IMR-90 (cell line): ENCODE results near the gene SPOCK3. TPM values are rescaled to one million over a fixed set of nuclear protein-coding genes. Genes with fewer than 3 reads are reported as not detected.

ENCODE experiments used
- ATAC-seq: fragments of 200-7000 bp; cut with Tn5 transposase; 2 replicates; pipeline ENCODE4 v1.9.1; 2020; ENCODE audit warnings: low read depth, mild to moderate bottlenecking, moderate library complexity
- BruUV-seq: library from RNA; stranded (reverse); fragments of 400-500 nt; replicated peaks from 2 replicates; lab custom pipeline; 2021; lab: Mats Ljungman, UMichigan
- CTCF ChIA-PET: fragments of 300-600 bp; formaldehyde crosslinking; extraction: SDS; loops from one replicate; lab custom pipeline; 2021; ENCODE audit warnings: antibody characterized with exemption; lab: Yijun Ruan, JAX
- POLR2A ChIA-PET: fragments of 300-600 bp; sonication (Branson Sonifier 250); formaldehyde crosslinking; loops from one replicate; lab custom pipeline; 2022; ENCODE audit warnings: antibody characterized with exemption; ENCODE audit not compliant: unreplicated experiment; lab: Charles Lee
- DNase-seq: peaks from one replicate; pipeline ENCODE4 v3.0.0; 2013
- H2AFZ ChIP-seq: replicated peaks from 2 replicates; pipeline ENCODE3; 2013; ENCODE audit warnings: low read length, mild to moderate bottlenecking; ENCODE audit not compliant: poor library complexity
- H2AK5ac ChIP-seq: 2 replicates; pipeline ENCODE4 v1.6.1; 2013; ENCODE audit warnings: low read depth, low read length, inconsistent platforms
- H2AK9ac ChIP-seq: replicated peaks from 2 replicates; pipeline ENCODE3; 2013; ENCODE audit warnings: mild to moderate bottlenecking, low read depth, low read length, moderate library complexity; ENCODE audit not compliant: poor library complexity
- H2BK120ac ChIP-seq: 2 replicates; pipeline ENCODE4 v1.6.1; 2013; ENCODE audit warnings: low read depth, low read length, inconsistent platforms
- H2BK15ac ChIP-seq: 3 replicates; pipeline ENCODE4 v1.6.1; 2013; ENCODE audit warnings: low read depth, low read length, inconsistent platforms
- H2BK20ac ChIP-seq: 2 replicates; pipeline ENCODE4 v1.6.1; 2013; ENCODE audit warnings: low read depth, mild to moderate bottlenecking, inconsistent platforms, low read length, moderate library complexity
- H2BK5ac ChIP-seq: 2 replicates; pipeline ENCODE4 v1.6.1; 2013; ENCODE audit warnings: mild to moderate bottlenecking, low read depth, low read length, inconsistent platforms; ENCODE audit not compliant: poor library complexity, severe bottlenecking
- H3K14ac ChIP-seq: replicated peaks from 2 replicates; pipeline ENCODE4 v1.6.1; 2013; ENCODE audit warnings: low read depth, low read length, inconsistent platforms
- H3K18ac ChIP-seq: 2 replicates; pipeline ENCODE4 v1.6.1; 2013; ENCODE audit warnings: low read depth, low read length, control low read depth
- H3K23ac ChIP-seq: 2 replicates; pipeline ENCODE4 v1.6.1; 2013; ENCODE audit warnings: low read depth, low read length, inconsistent platforms
- H3K27ac ChIP-seq: 2 replicates; pipeline ENCODE4 v1.5.1; 2013; ENCODE audit warnings: mild to moderate bottlenecking, control low read depth, low read length; ENCODE audit not compliant: insufficient read depth
- H3K27me3 ChIP-seq: 2 replicates; pipeline ENCODE4 v1.6.1; 2013; ENCODE audit warnings: low read length; ENCODE audit not compliant: control insufficient read depth, insufficient read depth
- H3K36me3 ChIP-seq: 2 replicates; pipeline ENCODE4 v1.6.1; 2013; ENCODE audit warnings: low read length, mixed read lengths; ENCODE audit not compliant: control insufficient read depth, insufficient read depth
- H3K4ac ChIP-seq: 2 replicates; pipeline ENCODE4 v1.6.1; 2013; ENCODE audit warnings: low read depth, low read length, inconsistent platforms
- H3K4me1 ChIP-seq: 2 replicates; pipeline ENCODE4 v1.6.1; 2013; ENCODE audit warnings: low read length, mixed read lengths; ENCODE audit not compliant: control insufficient read depth, insufficient read depth
- H3K4me2 ChIP-seq: 2 replicates; pipeline ENCODE4 v1.6.1; 2013; ENCODE audit warnings: low read depth, mild to moderate bottlenecking, control low read depth, low read length, moderate library complexity
- H3K4me3 ChIP-seq: 2 replicates; pipeline ENCODE4 v1.5.1; 2013; ENCODE audit warnings: low read depth, mild to moderate bottlenecking, control low read depth, low read length, moderate library complexity; ENCODE audit not compliant: insufficient read depth
- H3K56ac ChIP-seq: 2 replicates; pipeline ENCODE4 v1.6.1; 2013; ENCODE audit warnings: low read length, inconsistent platforms; ENCODE audit not compliant: insufficient read depth; ENCODE audit errors: extremely low read depth
- H3K79me1 ChIP-seq, 2 experiments: 2 replicates each; pipeline ENCODE4 v1.6.1; 2013; ENCODE audit warnings: low read length in 2 of 2, inconsistent platforms in 1 of 2, low read depth in 1 of 2
- H3K9ac ChIP-seq: 2 replicates; pipeline ENCODE4 v1.6.1; 2013; ENCODE audit warnings: low read depth, low read length, control low read depth
- H3K9me1 ChIP-seq: 2 replicates; pipeline ENCODE4 v1.6.1; 2013; ENCODE audit warnings: low read length, inconsistent platforms; ENCODE audit not compliant: insufficient read depth
- H3K9me3 ChIP-seq: 2 replicates; pipeline ENCODE4 v1.6.1; 2013; ENCODE audit warnings: low read length; ENCODE audit not compliant: control insufficient read depth, insufficient read depth
- H4K20me1 ChIP-seq: 2 replicates; pipeline ENCODE4 v1.6.1; 2013; ENCODE audit warnings: low read length, inconsistent platforms; ENCODE audit not compliant: insufficient read depth
- H4K5ac ChIP-seq: 2 replicates; pipeline ENCODE4 v1.6.1; 2013; ENCODE audit warnings: mild to moderate bottlenecking, low read depth, low read length, control low read depth
- H4K8ac ChIP-seq, 2 experiments: 2 replicates each; pipeline ENCODE4 v1.6.1; 2013; ENCODE audit warnings: low read depth in 2 of 2, low read length in 2 of 2, control low read depth in 1 of 2, inconsistent platforms in 1 of 2
- H4K91ac ChIP-seq: 2 replicates; pipeline ENCODE4 v1.6.1; 2013; ENCODE audit warnings: low read depth, low read length, inconsistent platforms; ENCODE audit not compliant: insufficient read depth
- ELK1 ChIP-seq: fragments of 150-350 bp; IDR thresholded peaks from 2 replicates; pipeline ENCODE4 v1.6.1; 2016; ENCODE audit warnings: low read depth, mild to moderate bottlenecking, low read length, moderate library complexity, borderline replicate concordance
- MAFK ChIP-seq: IDR thresholded peaks from 2 replicates; pipeline ENCODE4 v1.6.1; 2012; ENCODE audit warnings: low read depth, low read length, improper control_type of control experiment
- POLR2A ChIP-seq: IDR thresholded peaks from 2 replicates; pipeline ENCODE4 v1.6.1; 2012; ENCODE audit warnings: mild to moderate bottlenecking, low read depth, low read length
- WGBS, 2 experiments: methylation state at CpG; one replicate each; pipeline versions ENCODE4 v1.1.5 to v1.1.7; 2013; ENCODE audit warnings: missing lambda C conversion rate in 2 of 2; ENCODE audit not compliant: insufficient read length in 1 of 2; ENCODE audit errors: extremely low coverage in 2 of 2; 5-methylcytosine and 5-hydroxymethylcytosine counted together
- dilution Hi-C: fragments of 300-500 bp; cut with HindIII; formaldehyde crosslinking; loops from one replicate; pipeline ENCODE4 v1.14.3; 2018; ENCODE audit warnings: low sequenced_read_pairs; ENCODE audit not compliant: unreplicated experiment
- in situ Hi-C: fragments of 300-500 bp; cut with MboI; formaldehyde crosslinking; loops from 3 replicates; pipeline ENCODE4 v1.14.3; 2019; ENCODE audit warnings: low sequenced_read_pairs, inconsistent platforms, mixed read lengths
- intact Hi-C: fragments of 100-400 bp; cut with micrococcal nuclease; formaldehyde crosslinking; loops from 2 replicates; pipeline ENCODE4 v1.10.0; 2022
- polyA plus RNA-seq, 3 experiments: library from polyadenylated mRNA; depleted of rRNA; stranded (reverse); fragments of >200 nt; gene quantifications; 2 replicates each; pipeline ENCODE4 v1.2.3, GENCODE V29; 2012; ENCODE audit warnings: low replicate concordance in 1 of 3
- total RNA-seq: library from RNA; depleted of rRNA; stranded (reverse); fragments of >200 nt; gene quantifications from 2 replicates; pipeline ENCODE4 v1.2.3, GENCODE V29; 2012

Gene SPOCK3
- total and polyA plus RNA-seq, 2 of the 4 experiments (the other 2 are of a cell fraction): not detected

- H3K4ac ChIP-seq: no peak overlapping the region
- no peak overlapping the region for H2AK5ac ChIP-seq
- intact Hi-C loops (no loop called here), dilution Hi-C loops (no loop called here), in situ Hi-C loops (no loop called here)
- H3K23ac ChIP-seq: no peak overlapping the region
- H3K56ac ChIP-seq: no peak overlapping the region
- ATAC-seq: no peak
- no peaks in the 10 kb centered on the region for H3K9me1 ChIP-seq
- TF ChIP-seq MAFK: no peak
- no peak for TF ChIP-seq ELK1
- no peak for TF ChIP-seq POLR2A
- no peak overlapping the region for H2AFZ ChIP-seq
- no peak overlapping the region for H3K18ac ChIP-seq
- H4K20me1 ChIP-seq: no peaks in the 10 kb centered on the region
- H3K4me2 ChIP-seq: no peak overlapping the region
- 100% methylated on average over 1 of the region's 3 CpGs; no CpG with 5 or more reads in 1 of the 2 experiments for WGBS, 2 experiments
- H3K9ac ChIP-seq: no peak overlapping the region
- POLR2A ChIA-PET: no interaction called here
- DNase-seq: no peak
- H3K27me3 ChIP-seq: no peaks in the 10 kb centered on the region
- no peaks in the 10 kb centered on the region for H3K36me3 ChIP-seq
- H2BK120ac ChIP-seq: no peak overlapping the region
- H3K79me1 ChIP-seq: no peaks in the 10 kb centered on the region
- no TSS peak for BruUV-seq
- H4K91ac ChIP-seq: no peak overlapping the region
- CTCF ChIA-PET: no interaction called here
- H2BK15ac ChIP-seq: no peak overlapping the region
- no peak overlapping the region for H3K14ac ChIP-seq
- H2BK5ac ChIP-seq: no peak overlapping the region
- no peak overlapping the region for H2AK9ac ChIP-seq
- peaks cover under 1% of the 10 kb centered on the region; the same call in 1 of the 2 replicates for H3K9me3 ChIP-seq
- H3K4me1 ChIP-seq: no peaks in the 10 kb centered on the region
- no peak overlapping the region for H3K27ac ChIP-seq
- H3K4me3 ChIP-seq: no peak overlapping the region
- H4K8ac ChIP-seq: no peak overlapping the region
- no peak overlapping the region for H2BK20ac ChIP-seq
- H4K5ac ChIP-seq: no peak overlapping the region
Observed at GRCh38 chr4:166734797-166735196, 499.5 kb downstream of the SPOCK3 start.
